SK-N-SH treated with all-trans-retinoic acid at 6 μM for 48 hours (cell line): ENCODE data around the gene ZBTB17.

ENCODE experiments used
- ATAC-seq: fragments of 200-7000 bp; cut with Tn5 transposase; 3 replicates; pipeline ENCODE4 v1.9.1; 2020; ENCODE audit warnings: mild to moderate bottlenecking, moderate library complexity
- BACH2 ChIP-seq: fragments of 250-450 bp; sonication (Bioruptor Pico); IDR thresholded peaks from 2 replicates; pipeline ENCODE4 v1.9.0; 2021; ENCODE audit warnings: mild to moderate bottlenecking, borderline replicate concordance
- ESRRG ChIP-seq: fragments of 250-450 bp; sonication (Bioruptor Pico); IDR thresholded peaks from 2 replicates; pipeline ENCODE4 v1.6.1; 2021; ENCODE audit warnings: mild to moderate bottlenecking
- GLIS3 ChIP-seq: fragments of 250-450 bp; sonication (Bioruptor Pico); IDR thresholded peaks from 2 replicates; pipeline ENCODE4 v1.5.0; 2020; ENCODE audit warnings: mild to moderate bottlenecking, moderate library complexity
- ISL1 ChIP-seq: fragments of 250-450 bp; sonication (Bioruptor Pico); IDR thresholded peaks from 2 replicates; pipeline ENCODE4 v2.1.2; 2022; ENCODE audit warnings: mild to moderate bottlenecking, moderate library complexity
- OSR1 ChIP-seq: fragments of 250-450 bp; sonication (Bioruptor Pico); IDR thresholded peaks from 2 replicates; pipeline ENCODE4 v1.8.0; 2022; ENCODE audit warnings: moderate library complexity, mild to moderate bottlenecking, inconsistent platforms
- PPARA ChIP-seq: fragments of 250-450 bp; sonication (Bioruptor Pico); IDR thresholded peaks from 2 replicates; pipeline ENCODE4 v1.5.0; 2020; ENCODE audit warnings: mild to moderate bottlenecking, borderline replicate concordance
- RARB ChIP-seq: fragments of 250-450 bp; sonication (Bioruptor Pico); IDR thresholded peaks from 2 replicates; pipeline ENCODE4 v1.8.0; 2021; ENCODE audit warnings: mild to moderate bottlenecking, moderate library complexity
- SNAI2 ChIP-seq: fragments of 250-450 bp; sonication (Bioruptor Pico); IDR thresholded peaks from 2 replicates; pipeline ENCODE4 v1.5.0; 2020; ENCODE audit warnings: mild to moderate bottlenecking, moderate library complexity
- TCF4 ChIP-seq: fragments of 250-450 bp; sonication (Bioruptor Pico); IDR thresholded peaks from 2 replicates; pipeline ENCODE4 v1.8.0; 2021; ENCODE audit warnings: mild to moderate bottlenecking, moderate library complexity, borderline replicate concordance
- TOX ChIP-seq: fragments of 250-450 bp; sonication (Bioruptor Pico); IDR thresholded peaks from 2 replicates; pipeline ENCODE4 v1.8.0; 2021; ENCODE audit warnings: mild to moderate bottlenecking, moderate library complexity, borderline replicate concordance
- ZFP3 ChIP-seq: fragments of 250-450 bp; sonication (Bioruptor Pico); IDR thresholded peaks from 2 replicates; pipeline ENCODE4 v1.5.0; 2020; ENCODE audit warnings: mild to moderate bottlenecking, moderate library complexity
- ZFP30 ChIP-seq: fragments of 450-650 bp; formaldehyde crosslinking; IDR thresholded peaks from 2 replicates; pipeline ENCODE4 v1.5.0; 2022; ENCODE audit warnings: mild to moderate bottlenecking, moderate library complexity
- ZNF565 ChIP-seq: fragments of 450-650 bp; formaldehyde crosslinking; conservative IDR thresholded peaks from 2 replicates; pipeline ENCODE4 v1.5.0; 2020; ENCODE audit warnings: low read depth, mild to moderate bottlenecking, moderate library complexity
- ZNF70 ChIP-seq: fragments of 450-650 bp; formaldehyde crosslinking; IDR thresholded peaks from 2 replicates; pipeline ENCODE4 v1.5.0; 2020; ENCODE audit warnings: mild to moderate bottlenecking, moderate library complexity
- ZNF8 ChIP-seq: fragments of 450-650 bp; formaldehyde crosslinking; IDR thresholded peaks from 2 replicates; pipeline ENCODE4 v1.5.0; 2020; ENCODE audit warnings: mild to moderate bottlenecking, moderate library complexity
- TF ChIP-seq, protein P1 (sequence below): fragments of 250-450 bp; sonication (Bioruptor Pico); IDR thresholded peaks from 2 replicates; pipeline ENCODE4 v1.8.0; 2021; ENCODE audit warnings: low read depth, mild to moderate bottlenecking, moderate library complexity, borderline replicate concordance
- TF ChIP-seq, protein P2 (sequence below): fragments of 250-450 bp; sonication (Bioruptor Pico); IDR thresholded peaks from 2 replicates; pipeline ENCODE4 v1.5.1; 2020; ENCODE audit warnings: low read depth, mild to moderate bottlenecking, moderate library complexity
- TF ChIP-seq, protein P3 (sequence below): fragments of 250-450 bp; sonication (Bioruptor Pico); IDR thresholded peaks from 2 replicates; pipeline ENCODE4 v1.5.0; 2020; ENCODE audit warnings: mild to moderate bottlenecking, moderate library complexity
- TF ChIP-seq, protein P4 (sequence below): fragments of 250-450 bp; sonication (Bioruptor Pico); IDR thresholded peaks from 2 replicates; pipeline ENCODE4 v1.5.1; 2021; ENCODE audit warnings: mild to moderate bottlenecking, moderate library complexity

Gene ZBTB17

DNA sequence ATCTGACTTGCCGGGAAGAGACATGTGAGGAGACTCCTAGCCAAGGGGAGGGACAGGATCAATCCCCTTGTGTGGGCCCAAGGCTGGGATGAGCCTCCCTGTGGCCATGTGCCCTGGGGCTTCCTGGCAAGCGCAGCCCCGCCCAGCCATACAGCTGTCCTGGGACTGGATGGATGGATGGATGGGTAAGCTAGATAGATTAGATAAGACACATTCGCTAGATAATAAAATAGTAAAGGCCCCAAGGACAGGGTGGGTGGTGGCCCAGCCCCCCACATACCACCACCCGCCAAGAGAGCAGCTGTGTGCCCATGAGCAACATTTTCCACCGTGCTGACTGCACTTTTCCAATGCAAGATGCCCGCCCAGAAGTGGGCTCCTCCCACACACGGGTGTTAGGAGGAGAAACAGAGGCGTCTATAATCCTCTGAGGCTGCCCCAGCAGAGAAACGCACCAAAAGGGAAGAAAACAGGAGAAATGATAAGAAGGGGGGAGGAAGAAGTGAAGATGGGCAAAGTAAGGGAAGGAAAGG is 25.1 kb downstream of the ZBTB17 start:
- no peak for ATAC-seq
- no peak for TF ChIP-seq ESRRG (CRISPR knock-in tag)
- no peak for TF ChIP-seq PPARA (CRISPR knock-in tag)
- no peak for TF ChIP-seq BACH2 (CRISPR knock-in tag)
- no peak for TF ChIP-seq TCF4
- TF ChIP-seq, protein P1, sequence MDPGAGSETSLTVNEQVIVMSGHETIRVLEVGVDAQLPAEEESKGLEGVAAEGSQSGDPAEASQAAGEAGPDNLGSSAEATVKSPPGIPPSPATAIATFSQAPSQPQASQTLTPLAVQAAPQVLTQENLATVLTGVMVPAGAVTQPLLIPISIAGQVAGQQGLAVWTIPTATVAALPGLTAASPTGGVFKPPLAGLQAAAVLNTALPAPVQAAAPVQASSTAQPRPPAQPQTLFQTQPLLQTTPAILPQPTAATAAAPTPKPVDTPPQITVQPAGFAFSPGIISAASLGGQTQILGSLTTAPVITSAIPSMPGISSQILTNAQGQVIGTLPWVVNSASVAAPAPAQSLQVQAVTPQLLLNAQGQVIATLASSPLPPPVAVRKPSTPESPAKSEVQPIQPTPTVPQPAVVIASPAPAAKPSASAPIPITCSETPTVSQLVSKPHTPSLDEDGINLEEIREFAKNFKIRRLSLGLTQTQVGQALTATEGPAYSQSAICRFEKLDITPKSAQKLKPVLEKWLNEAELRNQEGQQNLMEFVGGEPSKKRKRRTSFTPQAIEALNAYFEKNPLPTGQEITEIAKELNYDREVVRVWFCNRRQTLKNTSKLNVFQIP (CRISPR knock-in tag), result no peak
- TF ChIP-seq ZFP3 (CRISPR knock-in tag), result no peak
- TF ChIP-seq RARB (CRISPR knock-in tag), result no peak
- TF ChIP-seq ZNF565 (CRISPR knock-in tag), result no peak
- TF ChIP-seq ISL1 (CRISPR knock-in tag), result no peak
- TF ChIP-seq, protein P2, sequence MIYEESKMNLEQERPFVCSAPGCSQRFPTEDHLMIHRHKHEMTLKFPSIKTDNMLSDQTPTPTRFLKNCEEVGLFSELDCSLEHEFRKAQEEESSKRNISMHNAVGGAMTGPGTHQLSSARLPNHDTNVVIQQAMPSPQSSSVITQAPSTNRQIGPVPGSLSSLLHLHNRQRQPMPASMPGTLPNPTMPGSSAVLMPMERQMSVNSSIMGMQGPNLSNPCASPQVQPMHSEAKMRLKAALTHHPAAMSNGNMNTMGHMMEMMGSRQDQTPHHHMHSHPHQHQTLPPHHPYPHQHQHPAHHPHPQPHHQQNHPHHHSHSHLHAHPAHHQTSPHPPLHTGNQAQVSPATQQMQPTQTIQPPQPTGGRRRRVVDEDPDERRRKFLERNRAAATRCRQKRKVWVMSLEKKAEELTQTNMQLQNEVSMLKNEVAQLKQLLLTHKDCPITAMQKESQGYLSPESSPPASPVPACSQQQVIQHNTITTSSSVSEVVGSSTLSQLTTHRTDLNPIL, result no peak
- TF ChIP-seq, protein P3, sequence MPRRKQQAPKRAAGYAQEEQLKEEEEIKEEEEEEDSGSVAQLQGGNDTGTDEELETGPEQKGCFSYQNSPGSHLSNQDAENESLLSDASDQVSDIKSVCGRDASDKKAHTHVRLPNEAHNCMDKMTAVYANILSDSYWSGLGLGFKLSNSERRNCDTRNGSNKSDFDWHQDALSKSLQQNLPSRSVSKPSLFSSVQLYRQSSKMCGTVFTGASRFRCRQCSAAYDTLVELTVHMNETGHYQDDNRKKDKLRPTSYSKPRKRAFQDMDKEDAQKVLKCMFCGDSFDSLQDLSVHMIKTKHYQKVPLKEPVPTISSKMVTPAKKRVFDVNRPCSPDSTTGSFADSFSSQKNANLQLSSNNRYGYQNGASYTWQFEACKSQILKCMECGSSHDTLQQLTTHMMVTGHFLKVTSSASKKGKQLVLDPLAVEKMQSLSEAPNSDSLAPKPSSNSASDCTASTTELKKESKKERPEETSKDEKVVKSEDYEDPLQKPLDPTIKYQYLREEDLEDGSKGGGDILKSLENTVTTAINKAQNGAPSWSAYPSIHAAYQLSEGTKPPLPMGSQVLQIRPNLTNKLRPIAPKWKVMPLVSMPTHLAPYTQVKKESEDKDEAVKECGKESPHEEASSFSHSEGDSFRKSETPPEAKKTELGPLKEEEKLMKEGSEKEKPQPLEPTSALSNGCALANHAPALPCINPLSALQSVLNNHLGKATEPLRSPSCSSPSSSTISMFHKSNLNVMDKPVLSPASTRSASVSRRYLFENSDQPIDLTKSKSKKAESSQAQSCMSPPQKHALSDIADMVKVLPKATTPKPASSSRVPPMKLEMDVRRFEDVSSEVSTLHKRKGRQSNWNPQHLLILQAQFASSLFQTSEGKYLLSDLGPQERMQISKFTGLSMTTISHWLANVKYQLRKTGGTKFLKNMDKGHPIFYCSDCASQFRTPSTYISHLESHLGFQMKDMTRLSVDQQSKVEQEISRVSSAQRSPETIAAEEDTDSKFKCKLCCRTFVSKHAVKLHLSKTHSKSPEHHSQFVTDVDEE (CRISPR knock-in tag), result no peak
- TF ChIP-seq SNAI2 (CRISPR knock-in tag), result no peak
- no peak for TF ChIP-seq GLIS3 (CRISPR knock-in tag)
- TF ChIP-seq ZNF8 (CRISPR knock-in tag), result no peak
- TF ChIP-seq TOX (CRISPR knock-in tag), result no peak
- no peak for TF ChIP-seq OSR1 (CRISPR knock-in tag)
- TF ChIP-seq ZFP30 (CRISPR knock-in tag), result no peak
- TF ChIP-seq, protein P4, sequence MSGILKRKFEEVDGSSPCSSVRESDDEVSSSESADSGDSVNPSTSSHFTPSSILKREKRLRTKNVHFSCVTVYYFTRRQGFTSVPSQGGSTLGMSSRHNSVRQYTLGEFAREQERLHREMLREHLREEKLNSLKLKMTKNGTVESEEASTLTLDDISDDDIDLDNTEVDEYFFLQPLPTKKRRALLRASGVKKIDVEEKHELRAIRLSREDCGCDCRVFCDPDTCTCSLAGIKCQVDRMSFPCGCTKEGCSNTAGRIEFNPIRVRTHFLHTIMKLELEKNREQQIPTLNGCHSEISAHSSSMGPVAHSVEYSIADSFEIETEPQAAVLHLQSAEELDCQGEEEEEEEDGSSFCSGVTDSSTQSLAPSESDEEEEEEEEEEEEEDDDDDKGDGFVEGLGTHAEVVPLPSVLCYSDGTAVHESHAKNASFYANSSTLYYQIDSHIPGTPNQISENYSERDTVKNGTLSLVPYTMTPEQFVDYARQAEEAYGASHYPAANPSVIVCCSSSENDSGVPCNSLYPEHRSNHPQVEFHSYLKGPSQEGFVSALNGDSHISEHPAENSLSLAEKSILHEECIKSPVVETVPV (CRISPR knock-in tag), result no peak
- TF ChIP-seq ZNF70, result no peak

DNA sequence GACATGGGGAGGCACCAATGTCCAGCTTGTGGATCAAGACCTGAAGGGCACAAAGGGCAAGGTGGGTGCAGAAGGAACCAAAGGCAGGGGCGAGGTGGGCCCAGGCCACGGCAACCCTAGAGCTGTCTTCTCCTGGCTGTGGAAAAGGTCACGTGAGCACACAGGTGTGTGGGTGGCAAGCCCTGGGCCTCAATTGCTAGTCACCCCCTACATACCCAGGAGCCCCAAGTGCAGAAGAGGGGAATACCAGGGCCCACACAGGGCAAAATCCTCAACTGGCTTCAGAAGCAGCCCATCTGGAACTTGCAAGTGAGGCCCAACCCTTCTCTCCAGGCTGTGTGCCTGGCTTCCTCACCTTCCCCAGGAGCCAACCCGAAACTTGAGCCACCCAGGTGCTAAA is 25.6 kb downstream of the ZBTB17 start:
- TF ChIP-seq BACH2 (CRISPR knock-in tag) (no peak), ESRRG (CRISPR knock-in tag) (no peak), GLIS3 (CRISPR knock-in tag) (no peak), ZNF8 (CRISPR knock-in tag) (no peak), TOX (CRISPR knock-in tag) (no peak), ISL1 (CRISPR knock-in tag) (no peak), ZNF70 (no peak), ZFP30 (CRISPR knock-in tag) (no peak)
- TF ChIP-seq, protein P3 (CRISPR knock-in tag), result no peak
- TF ChIP-seq, protein P4 (CRISPR knock-in tag), result no peak
- no peak for ATAC-seq
